Activated CD4-positive, CD25-positive, alpha-beta regulatory T cell treated with anti-CD3 and anti-CD28 coated beads, Interleukin-2, amount 50 U/mL, for 16 hours (primary cell): ENCODE measurements around the gene CHST11.
A peak's percentile ranks its signal among the peaks of the same experiment; 100 is the strongest.

Experiments
- DNase-seq: peaks from one replicate; pipeline ENCODE4 v3.0.0-alpha.2; 2020; ENCODE audit warnings: low read depth, low spot score

Gene CHST11

GRCh38 chr12:104694711-104695110 lies 238.0 kb downstream of the CHST11 start:
- DNase-seq: no peak

GRCh38 chr12:104695453-104696148 lies 238.9 kb downstream of the CHST11 start:
- DNase-seq: peak; percentile 51

GRCh38 chr12:104697186-104697585 lies 240.4 kb downstream of the CHST11 start:
- no peak for DNase-seq

GRCh38 chr12:104698871-104699270 lies 242.1 kb downstream of the CHST11 start:
- DNase-seq: no peak

GRCh38 chr12:104699489-104700190 lies 242.9 kb downstream of the CHST11 start:
- DNase-seq: no peak

- no peak for DNase-seq
Measured at GRCh38 chr12:104700324-104700723, 243.6 kb downstream of the CHST11 start.

- no peak for DNase-seq
Measured at GRCh38 chr12:104701301-104701700, 244.6 kb downstream of the CHST11 start.

- DNase-seq: no peak
Measured at GRCh38 chr12:104701756-104702155, 245.0 kb downstream of the CHST11 start.

- no peak for DNase-seq
Measured at GRCh38 chr12:104702565-104703139, 245.9 kb downstream of the CHST11 start.

GRCh38 chr12:104703372-104703771 lies 246.6 kb downstream of the CHST11 start:
- no peak for DNase-seq

- no peak for DNase-seq
Measured at GRCh38 chr12:104704224-104704779, 247.6 kb downstream of the CHST11 start.

GRCh38 chr12:104707194-104707593 lies 250.4 kb downstream of the CHST11 start:
- DNase-seq: no peak

GRCh38 chr12:104707794-104708558 lies 251.2 kb downstream of the CHST11 start:
- DNase-seq: no peak

- no peak for DNase-seq
Measured at GRCh38 chr12:104708891-104709290, 252.1 kb downstream of the CHST11 start.

GRCh38 chr12:104709692-104710435 lies 253.1 kb downstream of the CHST11 start:
- DNase-seq: no peak

GRCh38 chr12:104710940-104711689 lies 254.4 kb downstream of the CHST11 start:
- DNase-seq: no peak

- no peak for DNase-seq
Measured at GRCh38 chr12:104712477-104712876, 255.7 kb downstream of the CHST11 start.

GRCh38 chr12:104712968-104713367 lies 256.2 kb downstream of the CHST11 start:
- no peak for DNase-seq

- DNase-seq: no peak
Measured at GRCh38 chr12:104713444-104713843, 256.7 kb downstream of the CHST11 start.

- no peak for DNase-seq
Measured at GRCh38 chr12:104714369-104714768, 257.6 kb downstream of the CHST11 start.
